Stimulated activated CD4-positive, alpha-beta T cell treated with anti-CD3 and anti-CD28 coated beads, Interleukin-12 subunit alpha, Interleukin-12 subunit beta, amount 100 ng/mL, for 4 hours (primary cell): ENCODE measurements around the gene PEX5L.

Source experiments
- DNase-seq: peaks from one replicate; pipeline ENCODE4 v3.0.0-alpha.2; 2020

Gene PEX5L

DNA sequence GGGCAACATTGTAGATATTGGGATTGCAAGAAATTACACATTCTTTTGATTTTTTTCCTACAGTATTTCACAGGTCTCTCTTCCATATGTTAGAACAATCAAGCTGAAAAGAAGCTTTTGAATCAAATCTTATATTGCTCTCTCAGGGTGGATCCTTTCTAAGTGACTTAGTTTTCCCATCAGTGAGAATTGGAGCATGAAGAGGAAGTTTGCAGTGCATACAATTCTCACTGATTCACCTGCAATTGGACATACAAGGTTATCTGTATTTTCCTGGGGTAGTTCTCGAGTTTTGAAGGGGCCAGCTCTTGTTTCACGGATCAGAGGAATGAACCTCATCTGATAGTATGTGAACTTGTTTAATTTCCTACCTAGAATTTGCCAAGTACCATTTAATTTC, 150.8 kb downstream of the PEX5L start:
- no peak for DNase-seq

DNA sequence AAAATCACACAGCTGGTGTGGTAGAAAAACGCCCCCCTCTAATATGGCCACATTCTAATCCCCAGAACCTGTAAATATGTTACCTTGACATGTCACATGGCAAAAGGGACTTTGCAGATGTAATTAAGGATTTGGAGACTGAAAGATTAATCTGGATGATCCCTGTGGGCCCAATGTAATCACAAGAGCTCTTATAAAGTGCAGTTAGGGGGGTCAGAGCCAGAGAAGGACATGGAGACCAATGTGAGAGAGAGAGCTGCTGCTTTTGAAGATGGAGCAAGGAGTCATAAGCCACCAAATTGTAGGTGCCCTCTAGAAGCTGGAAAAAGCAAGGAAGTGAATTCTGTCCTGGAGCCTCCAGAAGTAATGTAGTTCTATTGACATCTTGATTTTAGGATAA, 152.6 kb downstream of the PEX5L start:
- DNase-seq: no peak

DNA sequence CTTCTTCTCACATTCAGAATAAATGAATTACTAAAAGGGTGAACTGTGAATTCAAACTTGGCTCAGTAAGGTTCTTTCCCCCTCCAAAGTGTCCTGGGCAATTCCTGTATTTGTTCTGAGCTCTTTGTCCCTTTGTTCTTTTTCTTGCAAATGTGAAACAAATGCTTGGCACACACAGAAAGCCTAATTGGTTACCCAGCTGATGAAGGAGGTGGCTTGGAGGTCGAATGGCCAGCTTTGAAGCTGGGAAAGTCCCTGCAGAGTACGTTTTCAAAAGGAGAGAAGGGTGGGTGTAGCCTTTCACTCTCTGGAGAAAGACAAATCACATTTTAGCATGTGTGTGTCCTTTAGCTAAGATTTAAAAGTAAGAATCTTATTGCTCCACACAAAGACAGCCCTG, 154.4 kb downstream of the PEX5L start:
- no peak for DNase-seq

DNA sequence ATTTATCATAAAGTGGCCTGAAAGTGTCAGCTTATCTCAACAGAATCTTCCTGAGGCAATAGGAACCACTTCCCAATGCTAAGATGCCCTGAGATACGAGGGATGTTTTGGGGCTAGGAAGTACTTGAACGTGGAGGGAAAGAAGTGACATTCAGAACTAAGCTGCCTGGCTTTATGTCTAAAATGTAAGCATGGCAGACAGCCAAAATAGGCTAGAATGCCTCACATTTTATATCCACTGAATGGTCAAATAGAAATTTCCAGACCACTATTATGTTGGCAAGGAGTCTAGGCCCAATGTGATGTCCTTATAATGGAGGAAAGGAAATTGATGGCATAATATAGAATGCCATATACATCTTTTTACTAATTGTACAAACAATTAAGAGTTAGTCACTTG, 154.9 kb downstream of the PEX5L start:
- no peak for DNase-seq

GRCh38 chr3:179880868-179881267, 155.9 kb downstream of the PEX5L start:
- DNase-seq: no peak

DNA sequence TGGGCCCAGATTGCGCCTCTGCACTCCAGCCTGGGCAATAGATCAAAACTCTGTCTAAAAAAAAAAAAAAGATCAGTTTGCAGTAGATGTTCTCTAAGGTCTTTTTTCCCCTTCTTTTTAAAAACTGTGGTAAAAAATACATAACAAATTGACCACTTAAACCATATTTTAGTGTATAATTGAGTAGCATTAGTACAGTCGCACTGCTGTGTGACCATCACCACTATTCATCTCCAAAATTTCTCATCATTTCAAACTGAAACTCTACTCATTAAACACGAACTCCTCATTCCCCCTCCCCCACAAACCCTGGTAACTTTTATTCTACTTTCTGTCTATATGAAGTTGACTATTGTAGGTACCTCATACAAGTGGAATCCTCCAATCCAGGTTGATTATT, 160.3 kb downstream of the PEX5L start:
- DNase-seq: no peak

DNA sequence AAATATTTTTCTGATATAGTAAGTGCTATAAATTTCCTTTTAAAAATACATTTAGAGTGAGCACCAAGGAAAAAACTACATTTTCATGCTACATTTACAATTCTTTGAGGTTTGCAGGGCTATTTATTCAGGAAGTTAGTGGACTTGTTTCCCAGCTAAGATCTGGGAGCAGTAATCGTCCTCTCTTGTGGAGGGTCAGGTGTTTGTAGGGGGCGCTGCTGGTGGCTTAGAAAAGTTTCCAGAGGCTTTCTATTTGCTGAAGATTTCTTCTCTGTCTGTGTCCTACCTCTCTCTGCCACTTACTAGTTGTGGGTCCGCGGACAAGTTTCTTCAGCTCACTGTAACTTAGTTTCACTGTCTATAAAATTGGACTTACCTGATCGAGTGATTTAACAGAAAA, 163.9 kb downstream of the PEX5L start:
- DNase-seq: no peak

GRCh38 chr3:179871782-179872181, 165.0 kb downstream of the PEX5L start:
- DNase-seq: no peak

DNA sequence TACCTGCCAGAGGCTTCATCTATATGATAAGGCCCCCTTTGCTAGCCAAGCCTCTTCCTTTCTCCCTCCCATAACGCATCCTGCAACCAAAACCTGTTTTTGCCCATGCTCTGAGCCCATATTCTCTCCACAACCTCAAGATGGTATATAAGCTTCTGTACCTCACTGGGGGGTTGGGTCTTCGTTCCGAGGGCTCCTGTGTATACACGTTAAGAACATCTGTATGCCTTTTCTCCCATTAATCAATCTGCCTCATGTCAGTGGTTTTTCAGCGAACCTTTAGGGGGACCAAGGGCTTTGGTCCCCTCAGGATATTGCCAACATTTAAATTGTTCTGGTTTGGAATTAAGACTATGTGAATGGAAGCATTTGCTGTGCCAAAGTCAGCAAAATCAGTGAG, 168.0 kb downstream of the PEX5L start:
- no peak for DNase-seq

DNA sequence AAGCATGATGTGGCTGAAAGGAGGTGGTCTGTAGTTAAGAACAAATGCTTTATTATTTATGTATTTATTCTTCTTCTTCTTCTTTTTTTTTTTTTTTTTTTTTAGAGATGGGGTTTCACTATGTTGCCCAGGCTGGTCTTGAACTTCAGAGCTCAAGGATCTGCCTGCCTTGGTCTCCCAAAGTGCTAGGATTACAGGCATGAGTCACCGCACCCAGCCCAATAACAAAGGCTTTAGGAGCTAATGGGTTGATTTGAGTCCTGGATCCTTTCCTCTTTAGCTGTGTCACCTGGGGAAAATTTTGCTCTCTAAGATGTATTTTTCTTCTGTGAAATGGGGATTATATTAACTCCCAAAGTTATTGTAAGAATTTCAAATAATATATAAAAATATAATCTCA, 168.8 kb downstream of the PEX5L start:
- no peak for DNase-seq

DNA sequence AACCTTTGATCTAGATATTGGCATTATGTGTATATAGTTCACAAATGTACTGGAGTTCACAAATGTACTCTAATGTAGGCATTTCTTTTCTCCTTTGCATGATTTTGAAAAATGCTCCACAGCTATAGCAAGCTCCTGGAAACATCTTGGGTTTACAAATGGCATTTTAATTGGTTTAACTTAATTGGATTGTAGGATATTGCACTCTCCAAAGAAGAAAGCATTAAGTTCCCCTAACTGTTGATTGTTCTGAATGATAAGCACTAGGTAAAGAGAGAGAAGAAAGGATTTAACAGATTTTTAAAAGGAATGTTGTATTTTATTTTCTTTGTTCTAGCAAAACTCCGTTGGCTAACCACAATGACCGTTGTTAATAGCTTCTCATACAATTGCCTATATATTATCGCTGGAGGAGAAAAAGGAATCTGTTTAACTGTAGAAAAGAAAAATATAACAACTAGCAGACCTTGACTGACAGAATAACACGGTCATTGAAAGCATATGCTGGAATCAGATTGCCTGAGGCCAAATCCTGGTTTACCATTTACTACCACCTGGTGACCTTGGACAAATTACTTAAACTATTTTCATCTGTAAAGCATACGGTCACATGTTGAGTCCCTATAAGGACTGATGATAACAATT, 170.8 kb downstream of the PEX5L start:
- DNase-seq: no peak

GRCh38 chr3:179861953-179862352, 174.8 kb downstream of the PEX5L start:
- DNase-seq: no peak

DNA sequence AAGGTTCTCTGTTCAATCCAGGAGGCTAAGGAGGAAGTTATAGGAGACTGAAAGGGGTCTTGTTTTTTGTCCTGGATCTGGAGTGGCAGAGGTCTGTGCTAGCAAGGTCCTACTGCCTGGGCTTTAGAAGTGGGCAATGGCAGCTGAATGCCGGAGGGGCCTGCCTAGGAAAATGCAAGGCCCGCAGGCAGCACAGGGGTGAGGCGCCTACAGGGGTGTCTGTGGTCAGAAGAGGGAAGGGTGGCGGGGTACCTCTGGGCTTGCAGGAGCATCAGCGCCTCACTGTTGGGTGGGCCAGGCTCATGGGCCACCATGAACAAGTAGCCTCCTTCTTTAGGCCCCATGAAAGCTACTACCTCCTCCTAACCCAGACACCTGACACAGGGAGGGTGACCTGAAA, 175.4 kb downstream of the PEX5L start:
- DNase-seq: no peak

DNA sequence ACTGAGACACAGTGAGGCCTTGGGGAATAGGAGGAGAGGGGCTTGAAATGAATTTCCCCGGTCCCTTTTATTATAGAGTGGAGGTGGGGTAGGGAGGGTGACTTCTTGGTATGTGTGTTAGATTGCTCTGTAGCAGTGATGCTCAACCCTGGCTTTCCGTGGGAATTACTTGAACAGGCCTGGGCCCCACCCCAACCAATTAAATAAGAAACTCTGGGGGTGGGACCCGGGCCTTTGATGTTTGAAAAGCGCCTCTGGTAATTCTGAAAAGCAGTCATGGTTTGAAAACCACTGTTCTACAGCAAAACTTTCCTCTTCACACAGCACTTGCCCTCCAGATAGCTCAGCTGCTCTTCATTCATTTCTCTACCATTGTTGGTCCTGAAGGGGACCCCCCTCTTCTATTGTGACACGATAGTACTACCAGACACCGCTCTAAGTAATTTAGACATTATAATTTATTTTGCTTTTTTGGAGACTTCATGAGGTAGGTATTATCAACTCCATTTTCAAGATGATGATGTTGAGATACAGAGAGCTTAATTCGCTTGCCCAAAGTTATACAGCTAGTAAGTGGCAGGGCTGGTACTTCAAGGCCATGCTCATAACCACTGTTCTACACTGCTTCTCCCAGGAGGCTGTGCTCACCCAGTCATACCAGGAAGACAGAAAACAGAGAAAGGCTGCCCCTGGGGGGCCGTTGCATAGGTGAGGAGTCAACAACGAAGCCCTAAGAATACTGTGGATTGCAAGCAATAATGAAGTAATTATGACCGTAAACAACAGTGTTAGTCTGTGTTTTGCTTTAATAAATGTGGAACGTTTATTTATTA, 176.2 kb downstream of the PEX5L start:
- no peak for DNase-seq

GRCh38 chr3:179853176-179853575, 183.6 kb downstream of the PEX5L start:
- no peak for DNase-seq

DNA sequence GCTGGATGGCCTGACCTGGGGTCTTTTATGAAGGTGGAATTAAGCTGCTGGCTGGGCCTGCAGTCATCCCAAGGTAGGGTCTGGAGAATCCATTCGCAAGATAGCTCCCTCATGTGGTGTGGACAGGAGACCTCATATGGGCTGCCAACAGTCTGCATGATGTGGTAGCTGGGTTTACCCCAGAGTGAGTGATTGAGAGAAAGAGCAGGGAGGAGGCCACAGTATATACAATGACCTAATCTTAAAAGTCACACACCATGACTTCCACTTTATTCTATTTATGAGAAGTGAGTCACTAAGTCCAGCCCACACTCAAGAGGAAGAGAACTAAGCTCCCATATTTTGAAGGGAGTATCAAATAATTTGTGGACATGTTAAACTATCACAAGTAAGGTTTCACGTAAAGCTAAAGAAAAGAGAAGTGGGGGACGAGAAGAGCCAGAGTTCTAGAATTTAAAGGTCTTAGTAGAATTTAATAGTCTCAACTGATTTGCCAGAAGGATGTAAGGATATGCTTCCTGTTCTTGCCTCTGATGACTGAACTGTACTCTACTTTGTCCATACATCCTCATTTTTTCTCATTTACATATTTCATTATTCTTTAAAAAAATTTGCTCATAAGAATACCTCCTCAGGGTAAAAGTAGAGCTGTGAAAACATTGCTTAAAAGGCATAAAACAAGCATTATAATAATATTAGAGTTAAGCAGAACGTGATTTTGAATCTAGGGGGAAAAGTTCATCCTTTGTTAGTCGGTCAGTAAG, 184.4 kb downstream of the PEX5L start:
- no peak for DNase-seq

DNA sequence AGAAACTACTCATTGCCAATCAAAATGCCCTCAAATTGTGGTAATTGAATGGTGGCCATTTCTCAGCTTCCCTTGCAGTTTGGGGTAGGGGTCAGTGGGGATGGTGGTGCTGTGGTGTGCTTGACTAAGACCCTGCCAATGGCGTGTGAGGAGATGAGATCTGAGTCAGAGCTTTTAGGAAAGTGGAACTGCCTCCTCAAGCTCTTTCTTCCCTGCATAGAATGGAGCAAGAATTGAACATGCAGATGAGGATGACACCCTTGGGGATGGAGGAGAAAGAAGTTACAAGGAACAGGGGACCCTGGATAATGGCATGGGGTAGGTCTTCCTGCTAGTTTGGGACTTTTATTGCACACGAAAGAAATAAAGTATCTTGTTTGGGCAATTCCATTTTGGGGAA, 188.0 kb downstream of the PEX5L start:
- DNase-seq: no peak

- no peak for DNase-seq
Observed at GRCh38 chr3:179842061-179842460, 194.7 kb downstream of the PEX5L start.

GRCh38 chr3:179840985-179841384, 195.8 kb downstream of the PEX5L start:
- DNase-seq: no peak

GRCh38 chr3:179837374-179837773, 199.4 kb downstream of the PEX5L start:
- DNase-seq: no peak

DNA sequence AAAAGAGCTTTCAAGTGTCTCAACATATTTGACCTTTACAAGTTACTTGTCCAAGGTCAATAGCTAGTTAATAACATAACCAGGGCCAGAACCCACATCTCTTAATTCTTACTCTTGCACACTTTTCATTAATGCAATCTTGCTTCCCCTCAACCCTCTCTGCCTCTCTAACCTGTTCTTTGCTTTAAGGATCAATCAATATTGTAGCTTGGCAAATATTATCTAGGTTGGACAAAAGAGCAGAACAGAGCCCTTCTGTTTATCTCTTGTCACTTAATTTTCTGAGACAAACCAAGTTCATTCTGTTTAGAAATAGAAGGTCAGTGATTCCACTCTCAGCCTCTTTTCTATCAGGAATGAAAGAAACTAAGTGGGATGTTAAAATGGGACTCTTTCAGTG, 203.4 kb downstream of the PEX5L start:
- no peak for DNase-seq

GRCh38 chr3:179832333-179832854, 204.3 kb downstream of the PEX5L start:
- DNase-seq: no peak

DNA sequence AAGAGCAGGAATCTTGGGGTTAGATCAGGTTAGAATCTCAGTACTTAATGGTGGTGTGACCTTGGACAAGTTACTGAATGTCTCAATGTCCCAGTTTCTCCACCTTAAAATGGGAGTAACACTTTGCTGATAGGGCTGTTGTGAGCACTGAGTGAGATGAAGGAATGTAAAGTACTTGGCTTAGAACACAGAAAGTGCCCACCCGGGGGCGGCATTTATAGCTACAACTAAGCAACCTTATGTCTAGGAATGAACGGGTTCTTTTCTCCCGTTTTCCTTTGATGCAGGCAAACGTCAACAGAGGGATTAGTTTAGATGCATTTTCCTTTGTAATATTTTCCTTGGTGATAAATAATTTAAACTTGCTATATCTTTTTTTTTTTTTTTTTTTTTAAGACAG, 207.3 kb downstream of the PEX5L start:
- no peak for DNase-seq

GRCh38 chr3:179828738-179829137, 208.0 kb downstream of the PEX5L start:
- DNase-seq: no peak
